Measurements from ENCODE around the gene ARMC8. TPM values are rescaled to one million over a fixed set of nuclear protein-coding genes. Genes with fewer than 3 reads are reported as not detected.

Gene ARMC8
- total RNA-seq, 1 donor from 2014 or later: 54.4 TPM

- no peak for DNase-seq
- Mint-ChIP-seq H3K36me3 (ENCODE audit: unreplicated experiment) (no peaks in the 10 kb centered on the region), H3K27ac (ENCODE audit: unreplicated experiment) (no peak overlapping the region), H3K27me3 (ENCODE audit: unreplicated experiment) (no peaks in the 10 kb centered on the region), H3K9me3 (ENCODE audit: unreplicated experiment) (no peaks in the 10 kb centered on the region), H3K4me3 (ENCODE audit: unreplicated experiment) (no peak overlapping the region), H3K4me1 (ENCODE audit: low read depth, unreplicated experiment) (no peaks in the 10 kb centered on the region)
- TF ChIP-seq, protein P1, sequence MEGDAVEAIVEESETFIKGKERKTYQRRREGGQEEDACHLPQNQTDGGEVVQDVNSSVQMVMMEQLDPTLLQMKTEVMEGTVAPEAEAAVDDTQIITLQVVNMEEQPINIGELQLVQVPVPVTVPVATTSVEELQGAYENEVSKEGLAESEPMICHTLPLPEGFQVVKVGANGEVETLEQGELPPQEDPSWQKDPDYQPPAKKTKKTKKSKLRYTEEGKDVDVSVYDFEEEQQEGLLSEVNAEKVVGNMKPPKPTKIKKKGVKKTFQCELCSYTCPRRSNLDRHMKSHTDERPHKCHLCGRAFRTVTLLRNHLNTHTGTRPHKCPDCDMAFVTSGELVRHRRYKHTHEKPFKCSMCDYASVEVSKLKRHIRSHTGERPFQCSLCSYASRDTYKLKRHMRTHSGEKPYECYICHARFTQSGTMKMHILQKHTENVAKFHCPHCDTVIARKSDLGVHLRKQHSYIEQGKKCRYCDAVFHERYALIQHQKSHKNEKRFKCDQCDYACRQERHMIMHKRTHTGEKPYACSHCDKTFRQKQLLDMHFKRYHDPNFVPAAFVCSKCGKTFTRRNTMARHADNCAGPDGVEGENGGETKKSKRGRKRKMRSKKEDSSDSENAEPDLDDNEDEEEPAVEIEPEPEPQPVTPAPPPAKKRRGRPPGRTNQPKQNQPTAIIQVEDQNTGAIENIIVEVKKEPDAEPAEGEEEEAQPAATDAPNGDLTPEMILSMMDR (IDR thresholded peaks at IDR 0.05; ENCODE audit: partially characterized antibody, unreplicated experiment): no peak
Measured at GRCh38 chr3:138253609-138254008, 66.5 kb downstream of the ARMC8 start.

GRCh38 chr3:138254216-138254615 is 67.1 kb downstream of the ARMC8 start:
- Mint-ChIP-seq H3K27ac (ENCODE audit: unreplicated experiment) (no peak overlapping the region), H3K27me3 (ENCODE audit: unreplicated experiment) (no peaks in the 10 kb centered on the region), H3K36me3 (ENCODE audit: unreplicated experiment) (no peaks in the 10 kb centered on the region), H3K4me3 (ENCODE audit: unreplicated experiment) (no peak overlapping the region), H3K4me1 (ENCODE audit: low read depth, unreplicated experiment) (no peaks in the 10 kb centered on the region), H3K9me3 (ENCODE audit: unreplicated experiment) (no peaks in the 10 kb centered on the region)
- no peak for DNase-seq
- TF ChIP-seq, protein P1 (IDR thresholded peaks at IDR 0.05; ENCODE audit: partially characterized antibody, unreplicated experiment): no peak

DNA sequence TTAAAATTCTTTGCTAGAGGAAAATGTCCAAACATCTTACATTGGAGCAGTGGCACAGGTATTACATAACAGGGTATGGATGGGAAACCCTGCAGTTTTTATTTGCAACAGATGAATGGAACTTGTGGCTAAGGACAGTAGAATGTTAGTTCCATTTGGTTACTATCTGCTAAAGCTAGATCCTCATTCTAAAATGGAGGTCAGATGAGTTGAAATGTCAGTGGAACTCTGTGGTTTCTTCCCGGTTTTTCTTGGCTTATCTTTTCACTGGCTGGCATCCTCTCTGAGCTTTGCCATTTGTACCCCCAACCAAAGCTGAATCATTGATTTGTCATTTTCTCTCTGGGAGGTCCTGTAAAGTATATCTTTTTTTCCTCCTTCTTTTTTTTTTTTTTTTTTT is 68.9 kb downstream of the ARMC8 start:
- H3K27me3 Mint-ChIP-seq (ENCODE audit: unreplicated experiment): no peaks in the 10 kb centered on the region
- no peaks in the 10 kb centered on the region for H3K36me3 Mint-ChIP-seq (ENCODE audit: unreplicated experiment)
- no peak for DNase-seq
- H3K27ac Mint-ChIP-seq (ENCODE audit: unreplicated experiment): no peak overlapping the region
- no peak overlapping the region for H3K4me3 Mint-ChIP-seq (ENCODE audit: unreplicated experiment)
- no peaks in the 10 kb centered on the region for H3K4me1 Mint-ChIP-seq (ENCODE audit: low read depth, unreplicated experiment)
- TF ChIP-seq, protein P1 (IDR thresholded peaks at IDR 0.05; ENCODE audit: partially characterized antibody, unreplicated experiment): no peak
- H3K9me3 Mint-ChIP-seq (ENCODE audit: unreplicated experiment): peaks cover under 1% of the 10 kb centered on the region

GRCh38 chr3:138257986-138258385 is 70.9 kb downstream of the ARMC8 start:
- TF ChIP-seq, protein P1 (IDR thresholded peaks at IDR 0.05; ENCODE audit: partially characterized antibody, unreplicated experiment): no peak
- Mint-ChIP-seq H3K27me3 (ENCODE audit: unreplicated experiment) (no peaks in the 10 kb centered on the region), H3K4me3 (ENCODE audit: unreplicated experiment) (no peak overlapping the region), H3K9me3 (ENCODE audit: unreplicated experiment) (peaks cover 2% of the 10 kb centered on the region), H3K4me1 (ENCODE audit: low read depth, unreplicated experiment) (no peaks in the 10 kb centered on the region), H3K36me3 (ENCODE audit: unreplicated experiment) (no peaks in the 10 kb centered on the region), H3K27ac (ENCODE audit: unreplicated experiment) (no peak overlapping the region)
- no peak for DNase-seq

DNA sequence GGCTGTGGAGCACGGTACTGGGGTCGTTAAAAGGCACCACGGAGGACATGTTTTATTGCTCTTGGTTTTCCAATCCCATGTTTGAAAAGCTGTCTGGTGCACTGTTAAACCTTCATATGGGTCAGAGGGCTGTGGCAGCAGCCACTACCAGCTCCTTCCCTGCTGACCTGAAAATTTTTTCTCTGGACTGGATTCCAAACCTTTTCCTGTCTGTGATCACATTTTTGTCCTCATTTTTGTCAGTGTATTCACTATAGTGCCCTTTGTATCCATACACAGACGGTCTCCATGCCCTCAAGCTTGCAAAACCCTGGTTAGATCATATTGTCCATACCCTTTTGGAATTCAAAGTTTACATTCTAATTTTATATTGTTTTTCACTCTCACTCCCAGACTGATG is 72.0 kb downstream of the ARMC8 start:
- Mint-ChIP-seq H3K36me3 (ENCODE audit: unreplicated experiment) (no peaks in the 10 kb centered on the region), H3K9me3 (ENCODE audit: unreplicated experiment) (peaks cover 2% of the 10 kb centered on the region), H3K27ac (ENCODE audit: unreplicated experiment) (no peak overlapping the region), H3K4me3 (ENCODE audit: unreplicated experiment) (no peak overlapping the region), H3K4me1 (ENCODE audit: low read depth, unreplicated experiment) (no peaks in the 10 kb centered on the region), H3K27me3 (ENCODE audit: unreplicated experiment) (no peaks in the 10 kb centered on the region)
- TF ChIP-seq, protein P1 (IDR thresholded peaks at IDR 0.05; ENCODE audit: partially characterized antibody, unreplicated experiment): no peak
- DNase-seq: no peak
